Neural cell (in vitro differentiated cells): Measurements from ENCODE around the gene APLNR.

Source experiments
- EP300 ChIP-seq: fragments of 450-650 bp; conservative IDR thresholded peaks from 2 replicates; pipeline ENCODE4 v1.6.1; 2014; ENCODE audit warnings: antibody characterized with exemption, mild to moderate bottlenecking, moderate library complexity; ENCODE audit not compliant: poor library complexity, severe bottlenecking
- EZH2 ChIP-seq: fragments of 200-600, 300-800 bp; shearing (Covaris generic), sonication (generic); IDR thresholded peaks from 2 replicates; pipeline ENCODE4 v1.6.1; 2014; ENCODE audit warnings: antibody characterized with exemption, low read length, borderline replicate concordance, mild to moderate bottlenecking; ENCODE audit not compliant: insufficient read depth, poor library complexity, severe bottlenecking
- MXI1 ChIP-seq: fragments of 450-650 bp; conservative IDR thresholded peaks from 2 replicates; pipeline ENCODE4 v1.6.1; 2014; ENCODE audit warnings: antibody characterized with exemption, mild to moderate bottlenecking; ENCODE audit not compliant: poor library complexity, severe bottlenecking
- POLR2AphosphoS5 ChIP-seq: IDR thresholded peaks from 2 replicates; pipeline ENCODE4 v1.6.1; 2012
- SMC3 ChIP-seq: fragments of 450-650 bp; conservative IDR thresholded peaks from 2 replicates; pipeline ENCODE4 v1.6.1; 2014; ENCODE audit warnings: antibody characterized with exemption, mild to moderate bottlenecking, moderate library complexity; ENCODE audit not compliant: poor library complexity
- TAF1 ChIP-seq: IDR thresholded peaks from 2 replicates; pipeline ENCODE4 v1.6.1; 2012; ENCODE audit warnings: low read depth
- TF ChIP-seq, protein P1 (sequence below): fragments of 450-650 bp; IDR thresholded peaks from 2 replicates; pipeline ENCODE4 v1.5.1; 2014; ENCODE audit warnings: antibody characterized with exemption, mild to moderate bottlenecking, moderate library complexity; ENCODE audit not compliant: poor library complexity, severe bottlenecking

DNA sequence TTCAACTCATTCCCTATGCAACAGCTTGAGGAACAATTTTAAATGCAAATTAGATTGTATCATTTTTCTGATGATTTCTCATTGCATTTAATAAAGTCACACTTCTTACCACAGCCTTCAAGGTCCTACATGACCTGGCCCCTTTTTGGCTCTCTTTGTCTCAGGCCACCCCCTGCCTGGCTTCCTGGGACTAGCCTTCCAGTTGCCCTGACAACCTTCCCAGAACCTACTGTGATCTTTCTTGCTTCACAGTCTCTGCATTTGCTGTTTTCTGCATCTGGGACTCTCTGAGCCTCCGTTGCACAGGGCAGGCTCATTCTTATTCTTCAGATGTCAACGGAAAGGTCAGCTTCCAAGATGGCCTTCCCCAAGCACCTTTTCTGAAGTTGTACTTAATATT is 12.9 kb downstream of the APLNR start:
- TF ChIP-seq, protein P1, sequence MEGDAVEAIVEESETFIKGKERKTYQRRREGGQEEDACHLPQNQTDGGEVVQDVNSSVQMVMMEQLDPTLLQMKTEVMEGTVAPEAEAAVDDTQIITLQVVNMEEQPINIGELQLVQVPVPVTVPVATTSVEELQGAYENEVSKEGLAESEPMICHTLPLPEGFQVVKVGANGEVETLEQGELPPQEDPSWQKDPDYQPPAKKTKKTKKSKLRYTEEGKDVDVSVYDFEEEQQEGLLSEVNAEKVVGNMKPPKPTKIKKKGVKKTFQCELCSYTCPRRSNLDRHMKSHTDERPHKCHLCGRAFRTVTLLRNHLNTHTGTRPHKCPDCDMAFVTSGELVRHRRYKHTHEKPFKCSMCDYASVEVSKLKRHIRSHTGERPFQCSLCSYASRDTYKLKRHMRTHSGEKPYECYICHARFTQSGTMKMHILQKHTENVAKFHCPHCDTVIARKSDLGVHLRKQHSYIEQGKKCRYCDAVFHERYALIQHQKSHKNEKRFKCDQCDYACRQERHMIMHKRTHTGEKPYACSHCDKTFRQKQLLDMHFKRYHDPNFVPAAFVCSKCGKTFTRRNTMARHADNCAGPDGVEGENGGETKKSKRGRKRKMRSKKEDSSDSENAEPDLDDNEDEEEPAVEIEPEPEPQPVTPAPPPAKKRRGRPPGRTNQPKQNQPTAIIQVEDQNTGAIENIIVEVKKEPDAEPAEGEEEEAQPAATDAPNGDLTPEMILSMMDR = no peak
- no peak for TF ChIP-seq POLR2AphosphoS5
- TF ChIP-seq EZH2 = no peak
- TF ChIP-seq SMC3 = no peak
- no peak for TF ChIP-seq EP300
- TF ChIP-seq TAF1 = no peak
- no peak for TF ChIP-seq MXI1
